ENCODE data around the gene COL9A1. TPM values are rescaled to one million over a fixed set of nuclear protein-coding genes. Genes with fewer than 3 reads are reported as not detected.

The COL9A1 gene
- total RNA-seq, 1 experiment from 2014 or later: 7.8 TPM

GRCh38 chr6:70246118-70246517, 56.8 kb downstream of the COL9A1 start:
- H2AK5ac ChIP-seq (ENCODE audit: insufficient read length, low read length): no peak overlapping the region
- no peak overlapping the region for H2BK15ac ChIP-seq (ENCODE audit: low read depth, low read length)
- H3K18ac ChIP-seq (ENCODE audit: insufficient read length, low read depth, low read length): no peak overlapping the region
- Mint-ChIP-seq H3K4me1 (peaks cover 10% of the 10 kb centered on the region in 2 experiments), H3K9me3 (no peaks in the 10 kb centered on the region), H3K27ac (peak overlapping the region in 2 of 3 experiments; percentile 48 to 62; a peak in 2 of 7 replicates), H3K27me3 (ENCODE audit: low read depth) (no peaks in the 10 kb centered on the region), H3K36me3 (ENCODE audit: insufficient read depth in 1 of 3, low read depth in 3 of 3) (no peaks in the 10 kb centered on the region; a peak in 1 of 7 replicates), H3K4me3 (no peak overlapping the region)
- no peak overlapping the region for H3K14ac ChIP-seq (ENCODE audit: insufficient read depth, low read length)
- H4K8ac ChIP-seq (replicated peaks; ENCODE audit: insufficient read length, low read depth, low read length): no peak overlapping the region
- H3T11ph ChIP-seq (ENCODE audit: low read length): no peak overlapping the region
- no peak overlapping the region for H3K4me2 ChIP-seq (ENCODE audit: insufficient read depth, insufficient read length, low read length)
- WGBS (ENCODE audit: extremely low coverage, insufficient read length, low lambda C conversion rate): no CpG with 5 or more reads among the region's 7 CpGs
- H3K9me3 ChIP-seq (ENCODE audit: control insufficient read depth, low read depth, low read length): no peaks in the 10 kb centered on the region
- H2BK120ac ChIP-seq (ENCODE audit: low read depth, low read length, poor library complexity, severe bottlenecking): no peak overlapping the region
- no peaks in the 10 kb centered on the region; the same call in 1 of the 2 replicates for H3K4me1 ChIP-seq (ENCODE audit: insufficient read depth, low read length)
- H4K91ac ChIP-seq (ENCODE audit: insufficient read length, low read depth, low read length): no peak overlapping the region
- H3K79me2 ChIP-seq (ENCODE audit: insufficient read depth, low read length): no peaks in the 10 kb centered on the region
- H3K23ac ChIP-seq (ENCODE audit: insufficient read length, low read depth, low read length): no peak overlapping the region
- no peaks in the 10 kb centered on the region for H3K79me1 ChIP-seq (ENCODE audit: insufficient read depth, low read depth, low read length, poor library complexity, severe bottlenecking)
- no peaks in the 10 kb centered on the region for H3K23me2 ChIP-seq (ENCODE audit: insufficient read length, low read depth, low read length, poor library complexity, severe bottlenecking)
- H2AFZ ChIP-seq (ENCODE audit: low read length): no peak overlapping the region
- no peaks in the 10 kb centered on the region for H3K27me3 ChIP-seq (ENCODE audit: insufficient read depth, low read length)
- no peak for TF ChIP-seq CTCF (conservative IDR thresholded peaks at IDR 0.05)
- no peak overlapping the region for H2BK20ac ChIP-seq (ENCODE audit: low read depth, low read length, poor library complexity, severe bottlenecking)
- no peak overlapping the region for H2BK5ac ChIP-seq (ENCODE audit: insufficient read length, low read length)
- no peaks in the 10 kb centered on the region for H4K20me1 ChIP-seq (ENCODE audit: control insufficient read depth, insufficient read depth, insufficient read length)
- no peak for DNase-seq
- H2BK12ac ChIP-seq (ENCODE audit: insufficient read length, low read depth, low read length): no peak overlapping the region
- H3K4ac ChIP-seq (ENCODE audit: low read depth, low read length): no peak overlapping the region
- no peak overlapping the region for H3K27ac ChIP-seq (ENCODE audit: insufficient read length, low read depth, low read length)
- no peak overlapping the region for H3K56ac ChIP-seq (ENCODE audit: insufficient read length, low read depth, low read length)
- no peak overlapping the region for H3K9ac ChIP-seq (ENCODE audit: extremely low read depth, insufficient read length, low read length)
- H4K5ac ChIP-seq (ENCODE audit: insufficient read length, low read depth, low read length): no peak overlapping the region

Data from H9 (cell line).